Measurements from ENCODE around the gene SIM1.

The SIM1 gene

GRCh38 chr6:100466410-100467128 lies 1.8 kb upstream of the SIM1 start:
- peaks cover 25% of the 10 kb centered on the region for H3K4me1 ChIP-seq (ENCODE audit: insufficient read depth, low read length)
- no peak for ATAC-seq (ENCODE audit: insufficient read depth, low read depth)

GRCh38 chr6:100465701-100466409 lies 1.1 kb upstream of the SIM1 start:
- H3K9me3 ChIP-seq (ENCODE audit: insufficient read depth, low read length, severe bottlenecking), result peaks cover 15% of the 10 kb centered on the region
- no peak overlapping the region for H3K4me2 ChIP-seq (ENCODE audit: insufficient read depth, low read length)
- no peak overlapping the region for H3K27ac ChIP-seq (ENCODE audit: low read length)
- H3K4me3 ChIP-seq (ENCODE audit: low read depth in 1 of 2, low read length in 2 of 2), result no peak overlapping the region
- peaks cover 25% of the 10 kb centered on the region for H3K4me1 ChIP-seq (ENCODE audit: insufficient read depth, low read length)
- no peaks in the 10 kb centered on the region for H3K36me3 ChIP-seq (ENCODE audit: insufficient read depth, low read length)
- DNase-seq (no peak), ATAC-seq (ENCODE audit: insufficient read depth, low read depth) (no peak)
- H3K27me3 ChIP-seq (ENCODE audit: insufficient read depth, low read length, poor library complexity), result no peaks in the 10 kb centered on the region
- no peak for TF ChIP-seq EZH2 (IDR thresholded peaks at IDR 0.05; ENCODE audit: borderline replicate concordance, low read depth, low read length, severe bottlenecking)
- TF ChIP-seq, protein P1, sequence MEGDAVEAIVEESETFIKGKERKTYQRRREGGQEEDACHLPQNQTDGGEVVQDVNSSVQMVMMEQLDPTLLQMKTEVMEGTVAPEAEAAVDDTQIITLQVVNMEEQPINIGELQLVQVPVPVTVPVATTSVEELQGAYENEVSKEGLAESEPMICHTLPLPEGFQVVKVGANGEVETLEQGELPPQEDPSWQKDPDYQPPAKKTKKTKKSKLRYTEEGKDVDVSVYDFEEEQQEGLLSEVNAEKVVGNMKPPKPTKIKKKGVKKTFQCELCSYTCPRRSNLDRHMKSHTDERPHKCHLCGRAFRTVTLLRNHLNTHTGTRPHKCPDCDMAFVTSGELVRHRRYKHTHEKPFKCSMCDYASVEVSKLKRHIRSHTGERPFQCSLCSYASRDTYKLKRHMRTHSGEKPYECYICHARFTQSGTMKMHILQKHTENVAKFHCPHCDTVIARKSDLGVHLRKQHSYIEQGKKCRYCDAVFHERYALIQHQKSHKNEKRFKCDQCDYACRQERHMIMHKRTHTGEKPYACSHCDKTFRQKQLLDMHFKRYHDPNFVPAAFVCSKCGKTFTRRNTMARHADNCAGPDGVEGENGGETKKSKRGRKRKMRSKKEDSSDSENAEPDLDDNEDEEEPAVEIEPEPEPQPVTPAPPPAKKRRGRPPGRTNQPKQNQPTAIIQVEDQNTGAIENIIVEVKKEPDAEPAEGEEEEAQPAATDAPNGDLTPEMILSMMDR (IDR thresholded peaks at IDR 0.05; ENCODE audit: borderline replicate concordance, extremely low read depth, low read length, poor library complexity, severe bottlenecking), result no peak
- no peaks in the 10 kb centered on the region for H4K20me1 ChIP-seq (ENCODE audit: insufficient read depth, low read length)
- no peaks in the 10 kb centered on the region for H3K79me2 ChIP-seq (ENCODE audit: insufficient read depth, low read length)
- H3K9ac ChIP-seq (ENCODE audit: low read depth, low read length), result no peak overlapping the region
- no peak overlapping the region for H2AFZ ChIP-seq (ENCODE audit: low read depth, low read length)

More at GRCh38 chr6:100466410-100467128, 1.8 kb upstream of the SIM1 start:
- no peak overlapping the region for H3K4me2 ChIP-seq (ENCODE audit: insufficient read depth, low read length)
- no peaks in the 10 kb centered on the region for H4K20me1 ChIP-seq (ENCODE audit: insufficient read depth, low read length)
- peaks cover 15% of the 10 kb centered on the region for H3K9me3 ChIP-seq (ENCODE audit: insufficient read depth, low read length, severe bottlenecking)
- H3K27me3 ChIP-seq (ENCODE audit: insufficient read depth, low read length, poor library complexity), result no peaks in the 10 kb centered on the region
- H3K9ac ChIP-seq (ENCODE audit: low read depth, low read length), result no peak overlapping the region
- H3K36me3 ChIP-seq (ENCODE audit: insufficient read depth, low read length), result no peaks in the 10 kb centered on the region
- TF ChIP-seq, protein P1 (IDR thresholded peaks at IDR 0.05; ENCODE audit: borderline replicate concordance, extremely low read depth, low read length, poor library complexity, severe bottlenecking), result no peak
- H3K79me2 ChIP-seq (ENCODE audit: insufficient read depth, low read length), result no peaks in the 10 kb centered on the region
- no peak overlapping the region for H3K4me3 ChIP-seq (ENCODE audit: low read depth in 1 of 2, low read length in 2 of 2)
- H2AFZ ChIP-seq (ENCODE audit: low read depth, low read length), result no peak overlapping the region
- DNase-seq, result no peak
- no peak overlapping the region for H3K27ac ChIP-seq (ENCODE audit: low read length)

- TF ChIP-seq EZH2 (IDR thresholded peaks at IDR 0.05; ENCODE audit: borderline replicate concordance, low read depth, low read length, severe bottlenecking), result no peak
- TF ChIP-seq, protein P1 (IDR thresholded peaks at IDR 0.05; ENCODE audit: borderline replicate concordance, extremely low read depth, low read length, poor library complexity, severe bottlenecking), result no peak
- Histone ChIP-seq H3K9ac (ENCODE audit: low read depth, low read length) (no peak overlapping the region), H3K4me3 (ENCODE audit: low read depth in 1 of 2, low read length in 2 of 2) (no peak overlapping the region), H3K27ac (ENCODE audit: low read length) (no peak overlapping the region), H3K4me2 (ENCODE audit: insufficient read depth, low read length) (no peak overlapping the region), H3K27me3 (ENCODE audit: insufficient read depth, low read length, poor library complexity) (no peaks in the 10 kb centered on the region), H3K9me3 (ENCODE audit: insufficient read depth, low read length, severe bottlenecking) (peaks cover 15% of the 10 kb centered on the region), H2AFZ (ENCODE audit: low read depth, low read length) (no peak overlapping the region), H3K4me1 (ENCODE audit: insufficient read depth, low read length) (peaks cover 28% of the 10 kb centered on the region), H4K20me1 (ENCODE audit: insufficient read depth, low read length) (no peaks in the 10 kb centered on the region), H3K79me2 (ENCODE audit: insufficient read depth, low read length) (no peaks in the 10 kb centered on the region), H3K36me3 (ENCODE audit: insufficient read depth, low read length) (no peaks in the 10 kb centered on the region)
- ATAC-seq (ENCODE audit: insufficient read depth, low read depth) (no peak), DNase-seq (no peak)
Observed at GRCh38 chr6:100464162-100464851, 414 bp downstream of the SIM1 start.

Measured in DND-41 (cell line).